Measurements from ENCODE around the gene ABAT.

DNA sequence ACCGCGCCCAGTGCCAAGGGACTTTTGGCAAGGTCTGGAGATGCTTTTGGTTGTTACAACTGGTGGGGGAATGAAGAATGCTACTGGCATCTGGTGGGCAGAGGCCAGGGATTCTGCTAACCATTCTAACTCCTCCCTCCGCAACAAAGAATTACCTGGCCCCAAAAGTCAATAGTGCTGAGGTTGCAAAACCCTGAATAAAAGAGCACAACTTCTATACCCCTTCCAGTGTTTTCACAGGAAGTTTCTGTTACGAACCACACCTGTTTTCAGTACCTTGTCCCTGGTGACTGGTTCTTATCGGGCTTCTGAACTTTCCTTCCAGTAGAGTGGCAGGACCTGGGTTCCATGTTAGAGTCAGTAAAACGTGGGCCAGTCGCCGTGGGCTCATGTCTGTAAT lies 17.3 kb downstream of the ABAT start:
- TF ChIP-seq, protein P1, sequence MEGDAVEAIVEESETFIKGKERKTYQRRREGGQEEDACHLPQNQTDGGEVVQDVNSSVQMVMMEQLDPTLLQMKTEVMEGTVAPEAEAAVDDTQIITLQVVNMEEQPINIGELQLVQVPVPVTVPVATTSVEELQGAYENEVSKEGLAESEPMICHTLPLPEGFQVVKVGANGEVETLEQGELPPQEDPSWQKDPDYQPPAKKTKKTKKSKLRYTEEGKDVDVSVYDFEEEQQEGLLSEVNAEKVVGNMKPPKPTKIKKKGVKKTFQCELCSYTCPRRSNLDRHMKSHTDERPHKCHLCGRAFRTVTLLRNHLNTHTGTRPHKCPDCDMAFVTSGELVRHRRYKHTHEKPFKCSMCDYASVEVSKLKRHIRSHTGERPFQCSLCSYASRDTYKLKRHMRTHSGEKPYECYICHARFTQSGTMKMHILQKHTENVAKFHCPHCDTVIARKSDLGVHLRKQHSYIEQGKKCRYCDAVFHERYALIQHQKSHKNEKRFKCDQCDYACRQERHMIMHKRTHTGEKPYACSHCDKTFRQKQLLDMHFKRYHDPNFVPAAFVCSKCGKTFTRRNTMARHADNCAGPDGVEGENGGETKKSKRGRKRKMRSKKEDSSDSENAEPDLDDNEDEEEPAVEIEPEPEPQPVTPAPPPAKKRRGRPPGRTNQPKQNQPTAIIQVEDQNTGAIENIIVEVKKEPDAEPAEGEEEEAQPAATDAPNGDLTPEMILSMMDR (IDR thresholded peaks at IDR 0.05), result no peak
- no peak for TF ChIP-seq CHD2 (IDR thresholded peaks at IDR 0.05; ENCODE audit: low read length, partially characterized antibody)
- TF ChIP-seq, protein P2, sequence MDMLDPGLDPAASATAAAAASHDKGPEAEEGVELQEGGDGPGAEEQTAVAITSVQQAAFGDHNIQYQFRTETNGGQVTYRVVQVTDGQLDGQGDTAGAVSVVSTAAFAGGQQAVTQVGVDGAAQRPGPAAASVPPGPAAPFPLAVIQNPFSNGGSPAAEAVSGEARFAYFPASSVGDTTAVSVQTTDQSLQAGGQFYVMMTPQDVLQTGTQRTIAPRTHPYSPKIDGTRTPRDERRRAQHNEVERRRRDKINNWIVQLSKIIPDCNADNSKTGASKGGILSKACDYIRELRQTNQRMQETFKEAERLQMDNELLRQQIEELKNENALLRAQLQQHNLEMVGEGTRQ (IDR thresholded peaks at IDR 0.05), result no peak
- no peak for TF ChIP-seq CBX8 (IDR thresholded peaks at IDR 0.05)
- no peak for TF ChIP-seq RFX5 (IDR thresholded peaks at IDR 0.05)
- TF ChIP-seq PHF8 (IDR thresholded peaks at IDR 0.05; ENCODE audit: borderline replicate concordance, low read depth), result no peak
- no peak for TF ChIP-seq CHD4 (IDR thresholded peaks at IDR 0.05; ENCODE audit: borderline replicate concordance)
- no peak for TF ChIP-seq NFE2L2 (conservative IDR thresholded peaks at IDR 0.05; ENCODE audit: low read length)
- no peak for TF ChIP-seq TP53 (CRISPR knock-in tag; IDR thresholded peaks at IDR 0.05)
- TF ChIP-seq EP300 (IDR thresholded peaks at IDR 0.05), result no peak
- TF ChIP-seq RCOR1 (IDR thresholded peaks at IDR 0.05; ENCODE audit: low read depth, low read length), result no peak
- no peak for TF ChIP-seq RAD21 (conservative IDR thresholded peaks at IDR 0.05 in 1 of 2, IDR thresholded peaks at IDR 0.05 in 1 of 2)
- no peak for TF ChIP-seq SMC3 (IDR thresholded peaks at IDR 0.05)
